Hypothalamus (tissue), 51 donors: ENCODE data around the gene SLC30A1.

Experiments
- DNase-seq, 51 donors: peaks; one replicate each; lab custom pipeline; 2025; lab: John Stamatoyannopoulos, UW

Gene SLC30A1

GRCh38 chr1:211527888-211528287 is 51.1 kb downstream of the SLC30A1 start:
- DNase-seq, result peak in 1 of 51 donors; percentile 5

- DNase-seq, result no peak
Observed at GRCh38 chr1:211527006-211527405, 52.0 kb downstream of the SLC30A1 start.

GRCh38 chr1:211526101-211526500 is 52.9 kb downstream of the SLC30A1 start:
- no peak for DNase-seq

- DNase-seq, result no peak
Observed at GRCh38 chr1:211525101-211525676, 53.8 kb downstream of the SLC30A1 start.

- DNase-seq, result peak in 22 of 51 donors; percentile 0 to 53 (median 19)
Observed at GRCh38 chr1:211524521-211524920, 54.4 kb downstream of the SLC30A1 start.

- no peak for DNase-seq
Observed at GRCh38 chr1:211522804-211523203, 56.2 kb downstream of the SLC30A1 start.
